AG08396 (cell line): Measurements from ENCODE around the gene DCXR.

Source experiments
- DNase-seq: peaks from one replicate; pipeline ENCODE4 v3.0.0; 2012; ENCODE audit warnings: low spot score, mixed read lengths

The DCXR gene

GRCh38 chr17:81996757-81997441, 40.6 kb downstream of the DCXR start:
- no peak for DNase-seq

- no peak for DNase-seq
Measured at GRCh38 chr17:81996232-81996756, 41.2 kb downstream of the DCXR start.

- DNase-seq, result no peak
Measured at GRCh38 chr17:81995463-81996231, 41.9 kb downstream of the DCXR start.

- no peak for DNase-seq
Measured at GRCh38 chr17:81994593-81995462, 42.7 kb downstream of the DCXR start.

- no peak for DNase-seq
Measured at GRCh38 chr17:81993729-81994592, 43.5 kb downstream of the DCXR start.

GRCh38 chr17:81992306-81993102, 45.0 kb downstream of the DCXR start:
- no peak for DNase-seq

- peak; percentile 85 for DNase-seq
Measured at GRCh38 chr17:81991684-81992305, 45.7 kb downstream of the DCXR start.

- no peak for DNase-seq
Measured at GRCh38 chr17:81990836-81991683, 46.4 kb downstream of the DCXR start.

- no peak for DNase-seq
Measured at GRCh38 chr17:81987161-81987770, 50.2 kb downstream of the DCXR start.

- DNase-seq, result no peak
Measured at GRCh38 chr17:81986606-81987005, 50.9 kb downstream of the DCXR start.
